Suprapubic skin (tissue), 4 donors: ENCODE measurements around the gene NMRK1. TPM values are rescaled to one million over a fixed set of nuclear protein-coding genes. Genes with fewer than 3 reads are reported as not detected.

Source experiments
- DNase-seq, 2 donors: peaks; one replicate each; pipeline ENCODE4 v3.0.0-alpha.2; 2019; ENCODE audit warnings: low spot score in 2 of 2
- H3K27ac ChIP-seq: fragments of 200-600 bp; sonication (generic); one replicate; pipeline ENCODE4 v1.5.1; 2019
- H3K27me3 ChIP-seq: fragments of 200-600 bp; sonication (generic); one replicate; pipeline ENCODE4 v1.5.1; 2019
- H3K36me3 ChIP-seq: fragments of 200-600 bp; sonication (generic); one replicate; pipeline ENCODE4 v1.5.1; 2019
- H3K4me1 ChIP-seq: fragments of 200-600 bp; sonication (generic); one replicate; pipeline ENCODE4 v1.5.1; 2019
- H3K4me3 ChIP-seq: fragments of 200-600 bp; sonication (generic); one replicate; pipeline ENCODE4 v1.5.1; 2019; ENCODE audit warnings: mild to moderate bottlenecking
- H3K9me3 ChIP-seq: fragments of 200-600 bp; sonication (generic); one replicate; pipeline ENCODE4 v1.5.1; 2019
- EP300 ChIP-seq: sonication (generic); formaldehyde crosslinking; IDR thresholded peaks from one replicate; pipeline ENCODE4 v1.6.1; 2017; ENCODE audit warnings: antibody characterized with exemption
- POLR2A ChIP-seq, 2 donors: fragments of 450-650 bp; IDR thresholded peaks; one replicate each; pipeline ENCODE4 v1.6.1; 2017; ENCODE audit warnings: antibody characterized with exemption in 2 of 2, mild to moderate bottlenecking in 2 of 2, moderate library complexity in 2 of 2
- POLR2AphosphoS5 ChIP-seq, 3 donors: sonication (generic); formaldehyde crosslinking; IDR thresholded peaks; one replicate each; pipeline ENCODE4 v1.6.1; 2017; ENCODE audit warnings: antibody characterized with exemption in 3 of 3
- WGBS: methylation state at CpG from one replicate; pipeline ENCODE4 v1.1.5; 2018; 5-methylcytosine and 5-hydroxymethylcytosine counted together
- total RNA-seq, 4 donors: library from RNA; depleted of rRNA; stranded (reverse); fragments of >200 nt; gene quantifications; one replicate each; pipeline ENCODE4 v1.1.0, GENCODE V29; 2016
- TF ChIP-seq, protein P1 (sequence below), 2 donors: fragments of 200-600 bp in 1 of 2; fragments of 450-650 bp in 1 of 2; sonication (generic) in 1 of 2; IDR thresholded peaks; one replicate each; pipeline ENCODE4 v1.5.1; 2016 to 2019; ENCODE audit warnings: antibody characterized with exemption in 2 of 2, mild to moderate bottlenecking in 1 of 2, moderate library complexity in 1 of 2

The NMRK1 gene
- total RNA-seq, 4 donors from 2014 or later: 22.1 to 63.3 (median 33.7) TPM

- no peak for TF ChIP-seq EP300
- TF ChIP-seq POLR2AphosphoS5 (IDR thresholded peaks at IDR 0.05): no peak
- no peak for TF ChIP-seq POLR2A (IDR thresholded peaks at IDR 0.05)
- TF ChIP-seq, protein P1, sequence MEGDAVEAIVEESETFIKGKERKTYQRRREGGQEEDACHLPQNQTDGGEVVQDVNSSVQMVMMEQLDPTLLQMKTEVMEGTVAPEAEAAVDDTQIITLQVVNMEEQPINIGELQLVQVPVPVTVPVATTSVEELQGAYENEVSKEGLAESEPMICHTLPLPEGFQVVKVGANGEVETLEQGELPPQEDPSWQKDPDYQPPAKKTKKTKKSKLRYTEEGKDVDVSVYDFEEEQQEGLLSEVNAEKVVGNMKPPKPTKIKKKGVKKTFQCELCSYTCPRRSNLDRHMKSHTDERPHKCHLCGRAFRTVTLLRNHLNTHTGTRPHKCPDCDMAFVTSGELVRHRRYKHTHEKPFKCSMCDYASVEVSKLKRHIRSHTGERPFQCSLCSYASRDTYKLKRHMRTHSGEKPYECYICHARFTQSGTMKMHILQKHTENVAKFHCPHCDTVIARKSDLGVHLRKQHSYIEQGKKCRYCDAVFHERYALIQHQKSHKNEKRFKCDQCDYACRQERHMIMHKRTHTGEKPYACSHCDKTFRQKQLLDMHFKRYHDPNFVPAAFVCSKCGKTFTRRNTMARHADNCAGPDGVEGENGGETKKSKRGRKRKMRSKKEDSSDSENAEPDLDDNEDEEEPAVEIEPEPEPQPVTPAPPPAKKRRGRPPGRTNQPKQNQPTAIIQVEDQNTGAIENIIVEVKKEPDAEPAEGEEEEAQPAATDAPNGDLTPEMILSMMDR (IDR thresholded peaks at IDR 0.05): no peak
- Histone ChIP-seq H3K36me3 (peaks cover 46% of the 10 kb centered on the region), H3K4me1 (no peaks in the 10 kb centered on the region), H3K9me3 (no peaks in the 10 kb centered on the region), H3K4me3 (no peak overlapping the region), H3K27me3 (no peaks in the 10 kb centered on the region), H3K27ac (no peak overlapping the region)
- no peak for DNase-seq
- WGBS: 54% methylated on average over 5 of the region's 5 CpGs
These were observed 42.8 kb upstream of the NMRK1 start for GRCh38 chr9:75130621-75131230.

- H3K27me3 ChIP-seq: no peaks in the 10 kb centered on the region
- H3K27ac ChIP-seq: no peak overlapping the region
- H3K4me3 ChIP-seq: no peak overlapping the region
- peaks cover 42% of the 10 kb centered on the region for H3K36me3 ChIP-seq
- WGBS: 95% methylated on average over 5 of the region's 5 CpGs
- H3K9me3 ChIP-seq: no peaks in the 10 kb centered on the region
- TF ChIP-seq EP300: no peak
- TF ChIP-seq POLR2A (IDR thresholded peaks at IDR 0.05): no peak
- no peak for TF ChIP-seq POLR2AphosphoS5 (IDR thresholded peaks at IDR 0.05)
- TF ChIP-seq, protein P1 (IDR thresholded peaks at IDR 0.05): no peak
- no peak for DNase-seq
- no peaks in the 10 kb centered on the region for H3K4me1 ChIP-seq
These were observed 42.2 kb upstream of the NMRK1 start for GRCh38 chr9:75130172-75130571.

- Histone ChIP-seq H3K9me3 (no peaks in the 10 kb centered on the region), H3K27me3 (no peaks in the 10 kb centered on the region), H3K36me3 (peaks cover 31% of the 10 kb centered on the region), H3K4me1 (no peaks in the 10 kb centered on the region), H3K27ac (no peak overlapping the region), H3K4me3 (no peak overlapping the region)
- TF ChIP-seq POLR2A (IDR thresholded peaks at IDR 0.05) (no peak), POLR2AphosphoS5 (IDR thresholded peaks at IDR 0.05) (no peak), EP300 (no peak)
- TF ChIP-seq, protein P1 (IDR thresholded peaks at IDR 0.05): no peak
- no peak for DNase-seq
- 87% methylated on average over 2 of the region's 2 CpGs for WGBS
These were observed 40.6 kb upstream of the NMRK1 start for GRCh38 chr9:75128535-75128934.

DNA sequence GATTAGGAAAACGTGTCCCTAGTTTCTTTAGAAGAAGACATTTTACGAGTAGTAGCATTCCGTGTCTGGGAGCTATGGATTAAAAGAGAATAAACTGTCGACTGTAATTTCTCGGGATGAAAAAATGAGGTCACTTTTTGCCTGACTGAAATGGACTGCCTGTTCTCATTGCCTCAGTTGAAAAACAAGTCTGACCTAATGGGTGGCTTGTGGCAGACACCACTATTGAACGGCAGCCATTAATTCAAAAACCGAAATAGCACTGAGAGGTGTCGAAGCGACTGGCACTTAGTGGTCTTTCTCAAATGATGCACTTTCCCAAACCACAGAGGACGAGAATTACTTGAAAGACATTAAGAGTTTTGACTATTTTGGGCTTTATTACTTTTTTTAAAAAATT, 35.7 kb upstream of the NMRK1 start:
- 88% methylated on average over 10 of the region's 10 CpGs for WGBS
- H3K27me3 ChIP-seq: no peaks in the 10 kb centered on the region
- H3K36me3 ChIP-seq: peaks cover 27% of the 10 kb centered on the region
- no peak overlapping the region for H3K4me3 ChIP-seq
- no peak for DNase-seq
- TF ChIP-seq POLR2A (IDR thresholded peaks at IDR 0.05) (no peak), EP300 (no peak), POLR2AphosphoS5 (IDR thresholded peaks at IDR 0.05) (no peak)
- TF ChIP-seq, protein P1 (IDR thresholded peaks at IDR 0.05): no peak
- no peaks in the 10 kb centered on the region for H3K4me1 ChIP-seq
- no peak overlapping the region for H3K27ac ChIP-seq
- no peaks in the 10 kb centered on the region for H3K9me3 ChIP-seq

GRCh38 chr9:75121914-75122558, 34.1 kb upstream of the NMRK1 start:
- H3K4me1 ChIP-seq: no peaks in the 10 kb centered on the region
- H3K4me3 ChIP-seq: no peak overlapping the region
- 97% methylated on average over 5 of the region's 5 CpGs for WGBS
- no peaks in the 10 kb centered on the region for H3K9me3 ChIP-seq
- TF ChIP-seq EP300 (no peak), POLR2A (IDR thresholded peaks at IDR 0.05) (no peak)
- peaks cover 36% of the 10 kb centered on the region for H3K36me3 ChIP-seq
- no peak overlapping the region for H3K27ac ChIP-seq
- H3K27me3 ChIP-seq: no peaks in the 10 kb centered on the region
- DNase-seq: no peak
